ENCODE measurements around the gene NAP1L2.
"Not testable (repeated sequence)": the region's sequence is repeated elsewhere in the genome, so short reads cannot be mapped to it uniquely, and the experiment has no call there.

NAP1L2 gene, protein sequence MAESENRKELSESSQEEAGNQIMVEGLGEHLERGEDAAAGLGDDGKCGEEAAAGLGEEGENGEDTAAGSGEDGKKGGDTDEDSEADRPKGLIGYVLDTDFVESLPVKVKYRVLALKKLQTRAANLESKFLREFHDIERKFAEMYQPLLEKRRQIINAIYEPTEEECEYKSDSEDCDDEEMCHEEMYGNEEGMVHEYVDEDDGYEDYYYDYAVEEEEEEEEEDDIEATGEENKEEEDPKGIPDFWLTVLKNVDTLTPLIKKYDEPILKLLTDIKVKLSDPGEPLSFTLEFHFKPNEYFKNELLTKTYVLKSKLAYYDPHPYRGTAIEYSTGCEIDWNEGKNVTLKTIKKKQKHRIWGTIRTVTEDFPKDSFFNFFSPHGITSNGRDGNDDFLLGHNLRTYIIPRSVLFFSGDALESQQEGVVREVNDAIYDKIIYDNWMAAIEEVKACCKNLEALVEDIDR

DNA sequence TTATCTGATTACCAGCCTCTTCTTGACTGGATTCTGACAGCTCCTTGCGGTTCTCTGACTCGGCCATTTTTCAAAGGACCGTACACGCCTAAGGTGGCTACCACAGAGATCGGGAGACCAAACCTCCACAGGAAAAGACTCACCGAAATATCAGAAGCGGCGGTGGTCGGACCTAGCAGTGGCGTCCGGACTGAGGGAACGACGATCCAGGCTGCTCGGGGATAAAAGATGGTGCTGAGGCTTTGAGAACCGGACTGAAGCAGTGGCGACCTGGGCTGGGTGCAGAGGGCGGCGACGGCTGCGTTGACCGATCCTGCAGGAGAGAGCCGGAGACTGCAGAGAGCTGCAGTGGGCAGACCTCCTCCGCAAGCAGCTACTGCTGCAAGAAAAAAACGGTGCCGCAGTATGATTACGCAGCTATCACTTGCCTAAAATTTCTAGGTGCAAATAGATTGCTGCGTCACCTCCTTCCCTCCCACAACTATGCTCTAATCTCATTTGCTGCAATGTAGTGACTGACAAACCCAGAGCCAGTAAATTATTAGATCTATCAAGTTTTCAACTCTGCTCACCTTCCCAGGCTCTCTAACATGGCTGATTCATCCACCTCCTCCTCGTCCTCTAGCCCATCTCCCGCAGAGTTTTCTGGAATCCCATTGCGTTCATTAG lies at the start of gene NAP1L2:
Gene NAP1L2, minus strand, starts transcription at position 426 of the 669 bp plus-strand sequence. Its CDS starts 359 bp downstream, at position 67.
- peak; percentile 71 for DNase-seq (ENCODE audit: low spot score)

DNA sequence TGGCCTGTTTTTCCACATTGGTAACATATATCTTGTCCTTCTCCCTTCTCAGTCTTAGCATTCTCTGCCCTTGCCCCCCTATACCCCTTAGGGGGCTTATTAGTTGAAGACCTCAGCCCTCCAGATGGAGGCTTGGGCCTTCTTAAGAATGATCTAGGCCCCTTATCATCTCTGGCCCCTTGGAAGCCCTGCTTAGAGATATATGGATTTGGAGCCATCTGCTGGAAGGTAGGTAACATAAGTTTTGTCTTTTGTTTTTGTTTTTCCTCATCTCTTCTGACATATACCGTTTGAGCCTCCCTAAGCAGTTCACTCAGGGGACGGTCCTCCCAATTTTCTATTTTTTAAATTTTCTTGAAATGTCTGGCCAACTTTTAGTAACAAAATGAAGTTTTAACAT lies 48.3 kb upstream of the NAP1L2 start:
- DNase-seq (ENCODE audit: low spot score), result no peak

DNA sequence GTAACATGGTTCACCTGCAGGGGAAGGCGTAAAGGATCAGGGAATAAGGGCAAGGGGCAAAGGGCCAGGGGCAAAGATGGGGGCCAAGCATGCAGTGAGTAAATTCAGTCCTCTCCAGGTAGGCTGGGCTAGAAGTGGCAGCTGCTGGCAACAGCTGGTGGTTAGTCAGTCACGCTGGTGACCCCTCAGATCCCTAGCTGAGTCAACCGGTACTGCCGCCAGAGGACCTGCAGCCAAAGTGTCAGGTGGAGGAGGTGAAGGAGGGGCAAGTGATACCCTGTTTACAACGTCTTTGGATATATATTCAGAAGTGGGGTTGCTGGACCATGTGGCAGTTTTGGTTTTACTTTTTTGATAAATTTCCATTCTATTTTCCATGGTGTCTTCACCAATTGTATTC lies 24.6 kb upstream of the NAP1L2 start:
- DNase-seq (ENCODE audit: low spot score), result no peak

DNA sequence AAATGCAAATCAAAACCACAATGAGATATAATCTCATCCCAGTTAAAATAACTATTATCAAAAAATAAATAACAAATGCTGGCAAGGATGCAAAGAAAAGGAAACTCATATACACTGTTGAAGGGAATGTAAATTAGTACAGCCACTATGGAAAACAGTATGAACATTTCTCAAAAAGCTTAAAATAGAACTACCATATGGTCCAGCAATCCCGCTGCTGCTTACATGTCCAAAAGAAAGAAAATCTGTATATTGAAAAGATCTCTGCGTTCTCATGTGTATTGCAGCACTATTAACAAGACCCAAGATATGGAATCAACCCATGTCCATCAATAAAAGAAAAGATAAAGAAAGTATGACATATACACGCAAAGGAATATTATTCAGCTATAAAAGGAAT lies 3.0 kb upstream of the NAP1L2 start:
- DNase-seq (ENCODE audit: low spot score), result no peak

DNA sequence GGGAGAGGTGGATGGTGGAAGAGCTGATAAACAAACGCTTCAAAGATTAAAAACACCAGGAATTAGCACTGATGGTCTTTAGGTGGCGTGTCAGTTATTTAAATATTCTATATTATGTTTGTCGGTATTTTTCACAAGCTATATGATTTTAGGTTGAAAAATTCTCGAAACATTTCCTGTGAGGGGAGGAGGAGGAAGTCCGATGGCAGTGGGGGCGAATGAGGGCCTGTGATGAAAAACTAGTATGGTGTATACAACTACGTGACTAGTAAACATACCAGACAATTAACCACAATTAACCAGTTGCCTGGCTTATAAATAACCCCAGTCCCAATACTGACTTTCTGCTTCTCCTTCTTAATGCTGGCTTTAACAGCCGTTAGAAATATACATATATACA lies 595 bp upstream of the NAP1L2 start:
- no peak for DNase-seq (ENCODE audit: low spot score)

DNA sequence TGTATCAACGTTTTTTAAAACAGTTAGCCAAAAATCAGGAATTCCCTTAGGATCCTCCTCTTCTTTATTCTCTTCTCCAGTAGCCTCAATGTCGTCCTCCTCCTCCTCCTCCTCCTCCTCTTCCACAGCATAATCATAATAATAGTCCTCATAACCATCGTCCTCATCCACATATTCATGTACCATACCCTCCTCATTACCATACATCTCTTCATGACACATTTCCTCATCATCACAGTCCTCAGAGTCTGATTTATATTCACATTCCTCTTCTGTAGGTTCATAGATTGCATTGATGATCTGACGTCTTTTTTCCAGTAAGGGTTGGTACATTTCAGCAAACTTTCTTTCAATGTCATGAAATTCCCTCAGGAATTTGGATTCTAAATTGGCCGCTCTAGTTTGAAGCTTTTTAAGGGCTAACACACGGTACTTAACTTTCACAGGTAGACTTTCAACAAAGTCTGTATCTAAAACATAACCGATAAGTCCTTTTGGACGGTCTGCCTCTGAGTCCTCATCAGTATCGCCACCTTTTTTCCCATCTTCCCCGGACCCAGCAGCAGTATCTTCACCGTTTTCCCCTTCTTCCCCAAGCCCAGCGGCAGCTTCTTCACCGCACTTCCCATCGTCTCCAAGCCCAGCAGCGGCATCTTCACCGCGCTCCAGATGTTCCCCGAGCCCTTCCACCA lies 771 bp downstream of the NAP1L2 start:
- DNase-seq (ENCODE audit: low spot score), result no peak

DNA sequence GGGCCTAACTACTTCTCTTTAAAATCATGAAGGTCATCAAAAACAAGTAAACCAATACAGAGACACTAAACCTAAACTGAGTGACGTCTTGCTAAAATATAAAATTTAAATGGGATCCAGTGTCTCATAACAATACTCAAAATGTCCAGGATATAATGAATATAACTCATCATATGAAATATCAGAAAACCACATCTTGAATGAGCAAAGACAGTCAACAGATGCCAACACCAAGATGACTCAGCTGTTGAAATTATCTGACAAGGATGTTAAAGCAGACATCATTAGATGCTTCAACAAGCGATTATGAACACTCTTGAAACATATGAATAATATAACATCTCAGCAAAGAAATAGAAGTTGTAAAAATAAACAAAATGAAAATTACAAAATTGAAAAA lies 8.3 kb downstream of the NAP1L2 start:
- no peak for DNase-seq (ENCODE audit: low spot score)

DNA sequence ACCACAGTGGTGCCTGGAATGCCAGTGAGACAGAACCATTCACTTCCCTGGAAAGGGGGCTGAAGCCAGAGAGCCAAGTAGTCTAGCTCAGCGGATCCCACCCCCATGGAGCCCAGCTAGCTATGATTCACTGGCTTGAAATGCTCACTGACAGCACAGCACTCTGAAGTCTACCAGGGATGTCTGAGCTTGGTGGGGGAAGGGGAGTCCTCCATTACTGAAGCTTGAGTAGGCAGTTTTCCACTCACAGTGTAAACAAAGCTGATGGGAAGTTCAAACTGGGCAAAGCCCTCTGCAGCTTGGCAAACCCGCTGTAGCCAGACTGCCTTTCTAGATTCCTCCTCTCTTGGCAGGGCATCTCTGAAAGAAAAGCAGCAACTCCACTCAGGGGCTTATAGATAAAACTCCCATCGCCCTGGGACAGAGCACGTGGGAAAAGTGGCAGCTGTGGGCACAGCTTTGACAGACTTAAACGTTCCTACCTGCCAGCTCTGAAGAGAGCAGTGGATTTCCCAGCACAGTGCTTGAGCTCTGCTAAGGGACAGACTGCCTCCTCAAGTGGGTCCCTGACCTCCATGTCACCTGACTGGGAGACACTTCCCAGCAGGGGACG lies 32.0 kb downstream of the NAP1L2 start:
- no peak for DNase-seq (ENCODE audit: low spot score)

DNA sequence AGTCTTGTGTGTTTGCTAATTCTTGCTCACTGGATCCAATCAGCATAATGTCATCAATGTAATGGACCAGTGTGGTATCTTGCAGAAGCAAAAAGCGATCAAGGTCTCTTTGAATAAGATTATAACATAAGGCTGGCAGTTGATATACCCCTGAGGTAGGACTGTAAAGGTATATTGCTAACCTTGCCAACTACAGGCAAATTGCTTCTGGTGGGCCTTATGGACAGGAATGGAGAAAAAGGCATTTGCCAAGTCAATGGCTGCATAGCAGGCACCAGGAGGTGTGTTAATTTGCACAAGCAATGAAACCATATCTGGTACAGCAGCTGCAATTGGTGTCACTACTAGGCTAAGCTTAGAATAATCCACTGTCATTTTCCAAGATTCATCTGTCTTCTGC lies 45.7 kb downstream of the NAP1L2 start:
- DNase-seq (ENCODE audit: low spot score), result not testable (repeated sequence)
